Measurements from ENCODE around the gene A3GALT2.

The A3GALT2 gene

DNA sequence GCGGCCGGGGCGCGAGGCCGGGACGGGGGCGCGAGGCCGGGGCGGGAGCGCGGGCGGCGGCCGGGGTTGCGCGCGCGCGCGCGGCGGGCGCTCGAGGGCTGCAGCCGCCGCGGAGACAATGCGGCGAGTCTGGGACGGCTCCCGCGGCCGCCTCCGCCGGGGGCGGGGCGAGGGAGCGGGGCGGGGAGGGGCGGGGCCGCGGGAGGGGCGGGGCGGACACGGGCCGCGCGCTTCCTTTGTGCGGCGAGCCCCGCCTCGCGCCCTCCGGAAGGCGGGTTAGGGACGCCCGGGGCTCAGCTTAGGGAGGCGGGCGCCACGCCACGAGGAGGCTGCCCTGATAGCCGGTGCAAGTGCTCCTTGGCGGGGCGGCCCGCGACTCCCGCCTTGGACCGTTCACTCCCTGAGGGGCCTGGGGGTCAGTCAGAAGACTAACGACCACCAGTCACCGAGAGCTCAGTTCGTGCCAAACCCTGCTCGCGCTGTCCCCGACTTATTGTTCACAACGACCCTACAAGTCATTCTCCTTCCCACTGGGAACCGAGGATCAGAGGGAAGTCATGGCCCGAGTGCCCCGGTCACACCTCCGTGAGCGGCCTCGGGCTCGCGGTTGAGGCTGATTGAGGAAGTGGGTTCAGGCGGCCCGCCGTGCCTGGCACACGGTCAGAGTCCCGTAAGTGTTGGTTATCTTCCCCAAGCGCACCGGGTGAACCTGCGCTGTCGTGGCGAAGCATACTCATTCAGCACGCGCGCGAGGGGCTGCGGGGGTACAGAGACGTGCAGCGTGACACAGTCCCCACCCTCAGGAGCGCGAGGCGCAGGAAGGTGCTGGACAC lies 29.1 kb upstream of the A3GALT2 start (continued):
- no peak for TF ChIP-seq ATF2 (tag by site-specific recombination; IDR thresholded peaks at IDR 0.05; ENCODE audit: low read depth)
- TF ChIP-seq SCRT2 (tag by site-specific recombination; IDR thresholded peaks at IDR 0.05) = no peak; the same call in 1 of the 2 replicates
- TF ChIP-seq ZNF837 (tag by site-specific recombination; IDR thresholded peaks at IDR 0.05) = no peak
- TF ChIP-seq YY2 (tag by site-specific recombination; IDR thresholded peaks at IDR 0.05) = no peak
- TF ChIP-seq YY1 (tag by site-specific recombination; IDR thresholded peaks at IDR 0.05) = no peak
- TF ChIP-seq WT1 (tag by site-specific recombination; IDR thresholded peaks at IDR 0.05) = peak; percentile 50
- peak; percentile 77 for TF ChIP-seq ZBTB17 (tag by site-specific recombination; IDR thresholded peaks at IDR 0.05)
- TF ChIP-seq ZNF48 (tag by site-specific recombination; IDR thresholded peaks at IDR 0.05) = no peak
- TF ChIP-seq ZIC2 (tag by site-specific recombination; IDR thresholded peaks at IDR 0.05) = peak; percentile 61
- TF ChIP-seq SP2 (tag by site-specific recombination; IDR thresholded peaks at IDR 0.05) = peak; percentile 69
- no peak for TF ChIP-seq ZNF654 (tag by site-specific recombination; IDR thresholded peaks at IDR 0.05; ENCODE audit: low read depth)
- no peak for TF ChIP-seq HOXD13 (CRISPR knock-in tag; IDR thresholded peaks at IDR 0.05; ENCODE audit: borderline replicate concordance)
- peak; percentile 79; the same call in 1 of the 2 replicates for TF ChIP-seq ZNF600 (tag by site-specific recombination; IDR thresholded peaks at IDR 0.05)
- TF ChIP-seq GFI1B (tag by site-specific recombination; IDR thresholded peaks at IDR 0.05) = no peak
- TF ChIP-seq, protein P1, sequence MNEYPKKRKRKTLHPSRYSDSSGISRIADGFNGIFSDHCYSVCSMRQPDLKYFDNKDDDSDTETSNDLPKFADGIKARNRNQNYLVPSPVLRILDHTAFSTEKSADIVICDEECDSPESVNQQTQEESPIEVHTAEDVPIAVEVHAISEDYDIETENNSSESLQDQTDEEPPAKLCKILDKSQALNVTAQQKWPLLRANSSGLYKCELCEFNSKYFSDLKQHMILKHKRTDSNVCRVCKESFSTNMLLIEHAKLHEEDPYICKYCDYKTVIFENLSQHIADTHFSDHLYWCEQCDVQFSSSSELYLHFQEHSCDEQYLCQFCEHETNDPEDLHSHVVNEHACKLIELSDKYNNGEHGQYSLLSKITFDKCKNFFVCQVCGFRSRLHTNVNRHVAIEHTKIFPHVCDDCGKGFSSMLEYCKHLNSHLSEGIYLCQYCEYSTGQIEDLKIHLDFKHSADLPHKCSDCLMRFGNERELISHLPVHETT (tag by site-specific recombination; IDR thresholded peaks at IDR 0.05) = peak; percentile 56; the same call in 1 of the 2 replicates
- TF ChIP-seq, protein P2, sequence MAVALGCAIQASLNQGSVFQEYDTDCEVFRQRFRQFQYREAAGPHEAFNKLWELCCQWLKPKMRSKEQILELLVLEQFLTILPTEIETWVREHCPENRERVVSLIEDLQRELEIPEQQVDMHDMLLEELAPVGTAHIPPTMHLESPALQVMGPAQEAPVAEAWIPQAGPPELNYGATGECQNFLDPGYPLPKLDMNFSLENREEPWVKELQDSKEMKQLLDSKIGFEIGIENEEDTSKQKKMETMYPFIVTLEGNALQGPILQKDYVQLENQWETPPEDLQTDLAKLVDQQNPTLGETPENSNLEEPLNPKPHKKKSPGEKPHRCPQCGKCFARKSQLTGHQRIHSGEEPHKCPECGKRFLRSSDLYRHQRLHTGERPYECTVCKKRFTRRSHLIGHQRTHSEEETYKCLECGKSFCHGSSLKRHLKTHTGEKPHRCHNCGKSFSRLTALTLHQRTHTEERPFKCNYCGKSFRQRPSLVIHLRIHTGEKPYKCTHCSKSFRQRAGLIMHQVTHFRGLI (tag by site-specific recombination; IDR thresholded peaks at IDR 0.05) = no peak
- TF ChIP-seq ZNF174 (tag by site-specific recombination; IDR thresholded peaks at IDR 0.05) = no peak
- peak; percentile 75 for TF ChIP-seq SP3 (tag by site-specific recombination; IDR thresholded peaks at IDR 0.05)
- TF ChIP-seq SCRT1 (tag by site-specific recombination; IDR thresholded peaks at IDR 0.05; ENCODE audit: borderline replicate concordance) = no peak
- no peak for TF ChIP-seq OVOL3 (tag by site-specific recombination; IDR thresholded peaks at IDR 0.05)
- peak; percentile 63 for TF ChIP-seq KLF10 (tag by site-specific recombination; IDR thresholded peaks at IDR 0.05)
- no peak for TF ChIP-seq ZBTB21 (tag by site-specific recombination; IDR thresholded peaks at IDR 0.05)

DNA sequence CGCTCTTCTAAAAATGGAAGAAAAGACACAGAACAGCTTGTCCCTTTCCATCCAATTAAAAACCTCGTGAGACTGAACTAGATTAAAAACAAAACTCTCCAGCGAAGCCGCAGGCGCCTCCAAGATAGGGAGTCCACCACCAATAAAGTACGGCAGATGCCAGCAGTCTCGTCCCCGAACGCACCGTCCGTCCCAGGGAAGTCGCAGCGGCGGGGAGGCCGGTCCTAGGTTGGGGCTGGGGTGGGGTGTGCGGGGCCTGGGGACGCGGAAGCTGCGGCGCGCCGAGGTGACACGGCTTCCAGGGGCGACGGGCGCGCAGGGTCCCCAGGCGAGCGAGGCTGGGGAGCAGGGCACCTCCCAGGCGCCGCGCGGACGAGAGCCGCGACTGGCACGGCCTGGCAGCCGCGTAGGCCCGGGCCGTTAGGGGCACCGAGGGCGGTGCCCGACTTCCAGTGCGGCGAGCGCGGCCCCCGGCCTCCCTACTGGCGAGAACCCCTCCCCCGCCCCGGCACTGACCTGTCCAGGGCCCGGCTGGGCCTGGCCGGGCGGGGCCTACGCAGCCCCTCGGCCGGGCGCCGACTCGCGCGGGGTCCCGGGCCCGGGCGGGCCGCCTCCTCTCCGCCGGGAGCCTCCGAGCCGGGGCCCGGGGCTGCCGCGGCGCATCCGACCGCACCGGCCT lies 28.3 kb upstream of the A3GALT2 start:
- H3K4me3 ChIP-seq (ENCODE audit: low read depth, low read length) = peak overlapping the region; percentile 66
- H3K36me3 ChIP-seq (ENCODE audit: control insufficient read depth in 2 of 2, insufficient read depth in 1 of 2, low read length in 2 of 2) = peaks cover 0 to 29% of the 10 kb centered on the region in 2 experiments; a peak in 2 of 3 replicates
- H3K27ac ChIP-seq (ENCODE audit: extremely low read depth, low read depth, low read length) = peak overlapping the region; percentile 87
- H3K9me3 ChIP-seq (ENCODE audit: control insufficient read depth, insufficient read depth, low read depth, low read length) = no peaks in the 10 kb centered on the region
- POLR2A ChIA-PET = interaction anchor here (0.6 to 1.6 kb wide), 16 partner anchors 11 to 546 kb away, joined by 3 to 9 read pairs (median 4); partner anchors contain the start of gene TRIM62
- CTCF ChIA-PET = interaction anchor here (0.9 to 2.1 kb wide), 2 partner anchors 46 to 53 kb away, joined by 4 to 6 read pairs; no protein-coding TSS in a partner anchor
- peaks cover 17% of the 10 kb centered on the region for H3K4me1 ChIP-seq (ENCODE audit: control insufficient read depth, insufficient read depth, low read length)
- TF ChIP-seq, protein P3, sequence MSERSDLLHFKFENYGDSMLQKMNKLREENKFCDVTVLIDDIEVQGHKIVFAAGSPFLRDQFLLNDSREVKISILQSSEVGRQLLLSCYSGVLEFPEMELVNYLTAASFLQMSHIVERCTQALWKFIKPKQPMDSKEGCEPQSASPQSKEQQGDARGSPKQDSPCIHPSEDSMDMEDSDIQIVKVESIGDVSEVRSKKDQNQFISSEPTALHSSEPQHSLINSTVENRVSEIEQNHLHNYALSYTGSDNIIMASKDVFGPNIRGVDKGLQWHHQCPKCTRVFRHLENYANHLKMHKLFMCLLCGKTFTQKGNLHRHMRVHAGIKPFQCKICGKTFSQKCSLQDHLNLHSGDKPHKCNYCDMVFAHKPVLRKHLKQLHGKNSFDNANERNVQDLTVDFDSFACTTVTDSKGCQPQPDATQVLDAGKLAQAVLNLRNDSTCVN (tag by site-specific recombination; optimal IDR thresholded peaks at IDR 0.05) = peak; percentile 59
- TF ChIP-seq ZSCAN30 (tag by site-specific recombination; IDR thresholded peaks at IDR 0.05) (0 out of 2 replicates have a peak, but pooled peaks have one; percentile 15), BCL11B (tag by site-specific recombination; IDR thresholded peaks at IDR 0.05; ENCODE audit: low read depth) (no peak), ZNF341 (tag by site-specific recombination; IDR thresholded peaks at IDR 0.05; ENCODE audit: low read depth) (peak; percentile 84), ZSCAN23 (tag by site-specific recombination; IDR thresholded peaks at IDR 0.05) (no peak), KLF8 (tag by site-specific recombination; IDR thresholded peaks at IDR 0.05) (0 out of 2 replicates have a peak, but pooled peaks have one; percentile 26), SP2 (tag by site-specific recombination; IDR thresholded peaks at IDR 0.05) (peak; percentile 49), ZNF677 (tag by site-specific recombination; IDR thresholded peaks at IDR 0.05) (0 out of 2 replicates have a peak, but pooled peaks have one; percentile 10)
- TF ChIP-seq, protein P4, sequence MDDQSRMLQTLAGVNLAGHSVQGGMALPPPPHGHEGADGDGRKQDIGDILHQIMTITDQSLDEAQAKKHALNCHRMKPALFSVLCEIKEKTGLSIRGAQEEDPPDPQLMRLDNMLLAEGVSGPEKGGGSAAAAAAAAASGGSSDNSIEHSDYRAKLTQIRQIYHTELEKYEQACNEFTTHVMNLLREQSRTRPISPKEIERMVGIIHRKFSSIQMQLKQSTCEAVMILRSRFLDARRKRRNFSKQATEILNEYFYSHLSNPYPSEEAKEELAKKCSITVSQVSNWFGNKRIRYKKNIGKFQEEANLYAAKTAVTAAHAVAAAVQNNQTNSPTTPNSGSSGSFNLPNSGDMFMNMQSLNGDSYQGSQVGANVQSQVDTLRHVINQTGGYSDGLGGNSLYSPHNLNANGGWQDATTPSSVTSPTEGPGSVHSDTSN (CRISPR knock-in tag; IDR thresholded peaks at IDR 0.05) = 0 out of 2 replicates have a peak, but pooled peaks have one; percentile 14
